ENCODE data around the gene CHAF1A.

Gene CHAF1A

DNA sequence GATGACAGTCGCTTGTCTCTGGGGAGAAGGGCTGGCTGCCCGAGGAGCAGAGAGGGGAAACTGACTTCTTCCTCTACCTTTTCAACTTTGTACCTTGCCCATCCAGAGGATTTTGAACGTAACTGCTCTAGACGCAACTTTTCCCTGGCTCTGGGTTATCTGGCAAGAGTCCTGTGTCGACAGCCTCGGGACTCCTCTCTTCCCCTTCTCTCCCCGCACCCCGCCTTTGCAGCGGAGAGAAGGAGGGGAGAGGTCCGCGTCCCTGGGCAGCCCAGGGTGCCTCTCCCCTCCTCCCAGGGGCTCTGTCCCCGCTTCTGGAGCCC lies 2.7 kb upstream of the CHAF1A start:
- H3K4me3 Mint-ChIP-seq: peak overlapping the region; percentile 96
- H3K36me3 Mint-ChIP-seq (ENCODE audit: low read depth): peaks cover 37% of the 10 kb centered on the region
- no peaks in the 10 kb centered on the region for H3K9me3 Mint-ChIP-seq
- peak overlapping the region; percentile 97 for H3K27ac Mint-ChIP-seq
- H3K27me3 Mint-ChIP-seq (ENCODE audit: low read depth): no peaks in the 10 kb centered on the region
- DNase-seq (ENCODE audit: low spot score): no peak
- H3K4me1 Mint-ChIP-seq (ENCODE audit: low read depth): peaks cover 50% of the 10 kb centered on the region

DNA sequence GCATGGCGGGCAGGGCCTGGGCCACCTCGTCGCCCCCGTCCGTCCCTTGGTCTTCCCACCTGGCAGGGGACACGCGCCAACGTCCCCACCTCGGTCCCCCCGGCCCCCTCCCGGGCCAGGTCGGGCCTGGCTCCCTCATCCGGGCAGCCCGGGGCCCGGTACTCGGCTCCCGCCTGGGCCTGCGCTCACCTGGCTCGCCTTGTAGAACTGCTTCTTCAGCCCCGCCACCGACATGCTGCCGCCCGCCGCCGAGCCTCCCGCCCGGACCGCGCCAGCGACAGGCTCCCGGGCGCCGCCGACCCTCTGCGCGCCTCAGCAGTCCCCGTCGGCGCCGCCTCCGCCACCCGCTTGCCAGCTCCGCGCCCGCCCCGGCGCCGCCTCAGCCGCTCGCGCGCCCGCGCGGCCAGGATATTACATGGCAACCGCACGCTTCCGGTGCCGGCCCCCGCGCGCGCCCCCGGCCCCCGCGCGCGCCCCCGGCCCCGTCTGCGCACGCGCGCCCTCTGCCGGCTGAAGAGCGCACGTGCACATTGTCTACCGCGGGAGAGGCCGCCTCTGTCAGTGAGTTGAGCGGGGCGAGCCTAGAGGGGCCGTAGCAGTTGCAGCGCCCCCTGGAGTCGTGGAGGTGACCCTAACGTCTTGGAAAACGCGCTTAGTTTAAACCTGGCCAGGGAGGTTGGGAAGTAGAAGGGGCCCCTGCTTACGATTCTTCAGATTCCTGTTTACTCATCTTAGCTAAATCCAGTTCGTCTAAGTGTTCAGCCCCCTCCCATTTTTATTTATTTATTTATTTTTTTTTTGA lies 2.1 kb upstream of the CHAF1A start, which contains the start of gene SH3GL1:
Gene SH3GL1 (minus strand): TSS at position 413 of the 802 bp plus-strand sequence. CDS start 179 bp downstream, at position 234.
- peak within 1 kb of the TSS; percentile 96 for H3K4me3 Mint-ChIP-seq
- no peaks in the 10 kb centered on the region for H3K9me3 Mint-ChIP-seq
- peaks cover 36% of the 10 kb centered on the region for H3K36me3 Mint-ChIP-seq (ENCODE audit: low read depth)
- peaks cover 53% of the 10 kb centered on the region for H3K4me1 Mint-ChIP-seq (ENCODE audit: low read depth)
- peak; percentile 89 for DNase-seq (ENCODE audit: low spot score)
- H3K27me3 Mint-ChIP-seq (ENCODE audit: low read depth): no peaks in the 10 kb centered on the region
- H3K27ac Mint-ChIP-seq: peak within 1 kb of the TSS; percentile 97

DNA sequence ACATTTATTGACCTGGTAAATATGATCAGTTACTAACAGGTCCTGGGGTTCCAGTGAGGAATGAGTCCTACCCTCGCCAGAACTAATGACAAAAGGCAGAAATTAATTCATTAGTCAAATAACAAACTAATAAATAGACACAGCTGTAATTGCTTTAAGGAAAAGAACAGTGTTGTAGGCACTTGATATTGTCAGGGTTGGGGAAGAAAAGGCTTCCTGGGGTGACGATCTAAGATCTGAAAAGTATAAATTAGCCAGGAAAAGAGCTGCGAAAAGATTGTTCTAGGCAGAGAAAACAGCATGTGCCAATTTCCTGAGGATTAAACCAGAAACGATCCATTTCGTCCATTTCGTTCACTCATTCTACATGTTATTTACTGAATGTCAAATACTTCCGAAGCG lies 670 bp upstream of the CHAF1A start:
- DNase-seq (ENCODE audit: low spot score): no peak
- Mint-ChIP-seq H3K27me3 (ENCODE audit: low read depth) (no peaks in the 10 kb centered on the region), H3K4me1 (ENCODE audit: low read depth) (peaks cover 56% of the 10 kb centered on the region), H3K36me3 (ENCODE audit: low read depth) (peaks cover 35% of the 10 kb centered on the region), H3K4me3 (peak overlapping the region; percentile 77), H3K27ac (peak overlapping the region; percentile 92), H3K9me3 (no peaks in the 10 kb centered on the region)

DNA sequence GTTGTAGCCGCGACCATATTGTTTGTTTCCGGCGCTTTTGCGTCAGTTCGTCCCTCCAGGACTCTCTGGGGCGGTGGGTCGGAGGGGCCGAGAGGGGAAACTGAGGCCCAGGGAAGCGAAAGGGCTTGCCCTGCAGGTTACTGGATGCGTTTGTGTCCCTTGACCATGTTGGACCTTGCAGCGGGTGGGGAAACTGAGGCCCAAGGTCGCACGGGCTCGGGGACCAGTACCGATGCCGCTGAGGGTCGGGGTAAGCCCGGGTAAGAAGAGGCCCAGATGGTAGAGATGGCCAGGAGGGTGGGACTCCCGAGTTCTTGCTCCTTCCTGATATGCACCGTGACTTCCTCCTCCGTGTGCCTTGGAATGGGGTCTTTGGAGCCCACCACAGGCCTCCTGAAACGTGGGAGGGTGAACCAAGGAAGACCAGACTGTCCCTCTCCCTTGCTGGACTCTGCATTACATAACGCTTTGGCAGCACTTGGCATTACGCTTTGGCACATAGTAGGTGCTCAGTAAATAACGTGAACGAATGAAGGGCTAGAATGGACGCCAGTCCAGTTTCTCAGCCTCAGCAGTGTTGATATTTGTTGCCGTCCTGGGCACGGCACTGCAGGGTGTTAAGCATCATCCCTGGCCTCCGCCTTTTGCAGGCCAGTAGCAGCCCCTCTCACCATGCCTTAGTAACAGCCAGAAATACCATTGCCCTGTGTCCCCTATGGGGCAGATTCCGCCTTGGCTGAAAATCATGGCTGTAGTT lies 743 bp downstream of the CHAF1A start:
- DNase-seq (ENCODE audit: low spot score): no peak
- H3K9me3 Mint-ChIP-seq: no peaks in the 10 kb centered on the region
- H3K36me3 Mint-ChIP-seq (ENCODE audit: low read depth): peaks cover 31% of the 10 kb centered on the region
- H3K27me3 Mint-ChIP-seq (ENCODE audit: low read depth): no peaks in the 10 kb centered on the region
- H3K4me1 Mint-ChIP-seq (ENCODE audit: low read depth): peaks cover 46% of the 10 kb centered on the region
- H3K27ac Mint-ChIP-seq: peak overlapping the region; percentile 93
- H3K4me3 Mint-ChIP-seq: peak overlapping the region; percentile 96

DNA sequence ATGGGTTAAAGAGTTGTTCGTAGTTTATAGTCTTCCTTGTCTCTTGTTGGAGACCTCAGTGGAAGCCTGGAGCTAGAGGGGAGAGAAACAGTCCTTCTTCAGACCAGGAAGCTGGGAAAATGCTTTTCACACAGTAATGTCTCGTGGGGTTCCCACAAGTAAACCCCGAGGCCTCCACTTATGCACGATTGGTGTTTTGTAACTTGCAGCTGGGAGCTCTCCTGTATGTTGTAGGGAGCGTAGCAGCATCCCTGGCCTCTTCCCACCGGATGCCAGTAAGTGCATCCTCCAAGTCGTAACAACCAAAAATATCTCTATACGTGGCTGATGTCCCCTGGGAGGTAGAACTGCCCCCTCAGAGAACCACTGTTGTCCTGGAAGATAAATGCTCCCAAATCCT lies 3.5 kb downstream of the CHAF1A start:
- Mint-ChIP-seq H3K4me1 (ENCODE audit: low read depth) (peaks cover 37% of the 10 kb centered on the region), H3K27ac (no peak overlapping the region), H3K27me3 (ENCODE audit: low read depth) (no peaks in the 10 kb centered on the region), H3K36me3 (ENCODE audit: low read depth) (peaks cover 34% of the 10 kb centered on the region), H3K9me3 (no peaks in the 10 kb centered on the region), H3K4me3 (no peak overlapping the region)
- DNase-seq (ENCODE audit: low spot score): no peak

DNA sequence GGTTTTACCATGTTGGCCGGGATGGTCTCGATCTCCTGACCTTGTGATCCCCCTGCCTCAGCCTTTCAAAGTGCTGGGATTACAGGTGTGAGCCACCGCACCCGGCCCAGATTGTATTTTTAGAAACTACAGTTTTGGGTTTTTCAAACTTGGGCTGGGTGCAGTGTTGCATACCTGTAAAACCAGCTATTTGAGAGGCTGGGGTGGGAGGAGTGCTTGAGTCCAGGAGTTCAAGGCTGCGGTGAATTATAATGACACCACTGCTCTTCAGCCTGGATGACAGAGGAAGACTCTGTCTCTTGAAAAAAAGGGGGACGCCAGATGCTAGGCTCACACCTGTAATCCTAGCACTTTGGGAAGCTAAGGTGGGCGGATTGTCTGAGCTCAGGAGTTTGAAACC lies 4.2 kb downstream of the CHAF1A start:
- H3K27me3 Mint-ChIP-seq (ENCODE audit: low read depth): no peaks in the 10 kb centered on the region
- peaks cover 31% of the 10 kb centered on the region for H3K4me1 Mint-ChIP-seq (ENCODE audit: low read depth)
- no peaks in the 10 kb centered on the region for H3K9me3 Mint-ChIP-seq
- H3K27ac Mint-ChIP-seq: no peak overlapping the region
- peaks cover 34% of the 10 kb centered on the region for H3K36me3 Mint-ChIP-seq (ENCODE audit: low read depth)
- no peak overlapping the region for H3K4me3 Mint-ChIP-seq
- DNase-seq (ENCODE audit: low spot score): no peak

DNA sequence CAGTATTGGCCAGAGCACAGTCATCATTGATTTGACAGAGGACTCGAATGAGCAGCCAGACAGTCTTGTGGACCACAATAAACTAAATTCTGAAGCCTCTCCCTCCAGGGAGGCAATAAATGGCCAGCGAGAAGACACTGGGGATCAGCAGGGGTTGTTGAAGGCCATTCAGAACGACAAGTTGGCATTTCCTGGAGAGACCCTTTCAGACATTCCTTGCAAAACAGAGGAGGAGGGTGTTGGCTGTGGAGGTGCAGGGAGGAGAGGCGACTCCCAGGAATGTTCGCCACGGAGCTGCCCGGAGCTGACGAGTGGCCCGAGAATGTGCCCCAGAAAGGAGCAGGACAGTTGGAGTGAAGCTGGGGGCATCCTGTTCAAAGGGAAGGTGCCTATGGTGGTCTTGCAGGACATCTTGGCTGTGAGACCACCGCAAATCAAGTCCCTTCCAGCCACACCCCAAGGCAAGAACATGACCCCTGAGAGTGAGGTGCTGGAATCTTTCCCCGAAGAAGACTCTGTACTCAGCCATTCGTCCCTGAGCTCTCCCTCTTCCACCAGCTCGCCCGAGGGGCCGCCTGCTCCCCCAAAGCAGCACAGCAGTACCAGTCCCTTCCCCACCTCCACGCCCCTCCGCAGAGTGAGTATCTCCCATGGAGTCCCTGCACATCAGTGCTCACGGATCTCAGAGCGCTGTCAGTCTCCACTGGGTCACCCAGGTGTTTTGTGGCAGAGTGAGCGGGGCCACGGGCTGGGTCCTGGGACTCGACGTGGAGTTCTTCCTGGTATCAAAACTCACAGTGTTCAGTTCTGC lies 6.9 kb downstream of the CHAF1A start:
- Mint-ChIP-seq H3K27me3 (ENCODE audit: low read depth) (no peaks in the 10 kb centered on the region), H3K4me3 (no peak overlapping the region), H3K36me3 (ENCODE audit: low read depth) (peaks cover 40% of the 10 kb centered on the region), H3K4me1 (ENCODE audit: low read depth) (peaks cover 15% of the 10 kb centered on the region), H3K27ac (no peak overlapping the region), H3K9me3 (no peaks in the 10 kb centered on the region)
- DNase-seq (ENCODE audit: low spot score): no peak

DNA sequence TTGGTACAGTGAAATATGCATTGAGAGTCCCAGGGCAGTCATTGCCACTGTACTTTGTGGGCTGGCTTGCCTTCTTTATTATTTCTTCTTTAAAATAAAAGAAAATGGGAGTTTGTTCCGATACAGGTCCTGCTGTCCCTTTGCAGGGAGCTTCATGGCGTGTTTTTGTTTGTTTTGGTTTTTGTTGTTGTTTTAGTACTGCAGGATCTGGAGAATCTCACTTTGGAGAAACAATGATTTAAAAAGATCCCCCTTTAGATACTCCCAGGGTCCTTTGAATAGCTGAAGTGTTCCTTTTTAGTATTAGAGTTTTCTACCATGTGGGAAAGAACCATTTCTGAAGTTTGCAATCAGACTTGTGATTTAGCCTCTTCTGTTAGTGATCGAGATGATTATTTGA lies 11.1 kb downstream of the CHAF1A start:
- Mint-ChIP-seq H3K4me3 (no peak overlapping the region), H3K36me3 (ENCODE audit: low read depth) (peaks cover 28% of the 10 kb centered on the region), H3K27me3 (ENCODE audit: low read depth) (no peaks in the 10 kb centered on the region), H3K27ac (no peak overlapping the region), H3K9me3 (no peaks in the 10 kb centered on the region), H3K4me1 (ENCODE audit: low read depth) (peaks cover 2% of the 10 kb centered on the region)
- DNase-seq (ENCODE audit: low spot score): no peak

DNA sequence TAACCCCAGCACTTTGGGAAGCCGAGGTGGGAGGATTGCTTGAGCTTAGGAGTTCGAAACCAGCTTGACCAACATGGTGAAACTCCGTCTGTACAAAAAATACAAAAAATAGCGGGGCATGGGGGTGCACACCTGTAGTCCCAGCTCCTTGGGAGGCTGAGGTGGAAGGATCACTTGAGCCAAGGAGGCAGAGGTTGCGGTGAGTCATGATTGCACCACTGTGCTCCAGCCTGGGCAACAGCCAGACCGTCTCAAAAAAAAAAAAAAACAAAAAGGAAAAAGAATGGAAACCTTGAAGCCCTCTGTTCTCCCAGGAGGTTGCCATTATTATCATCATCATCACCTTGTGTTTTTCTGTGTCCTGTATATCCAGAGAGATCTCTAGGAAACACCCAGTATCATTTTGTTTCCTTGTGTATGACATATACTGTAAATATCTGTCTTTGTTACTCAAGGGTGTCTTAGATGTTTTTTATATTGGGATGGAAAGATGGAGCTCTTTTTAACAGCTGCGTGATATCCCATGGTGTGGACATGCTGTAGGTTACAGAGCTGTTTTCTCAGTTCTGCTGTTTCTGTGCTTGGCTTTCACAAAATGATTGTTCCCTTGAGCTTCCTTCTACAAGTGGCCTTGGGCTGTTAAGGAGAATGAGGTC lies 11.8 kb downstream of the CHAF1A start:
- H3K36me3 Mint-ChIP-seq (ENCODE audit: low read depth): peaks cover 24% of the 10 kb centered on the region
- H3K4me1 Mint-ChIP-seq (ENCODE audit: low read depth): peaks cover 2% of the 10 kb centered on the region
- no peaks in the 10 kb centered on the region for H3K27me3 Mint-ChIP-seq (ENCODE audit: low read depth)
- H3K27ac Mint-ChIP-seq: no peak overlapping the region
- no peak overlapping the region for H3K4me3 Mint-ChIP-seq
- no peak for DNase-seq (ENCODE audit: low spot score)
- H3K9me3 Mint-ChIP-seq: no peaks in the 10 kb centered on the region

DNA sequence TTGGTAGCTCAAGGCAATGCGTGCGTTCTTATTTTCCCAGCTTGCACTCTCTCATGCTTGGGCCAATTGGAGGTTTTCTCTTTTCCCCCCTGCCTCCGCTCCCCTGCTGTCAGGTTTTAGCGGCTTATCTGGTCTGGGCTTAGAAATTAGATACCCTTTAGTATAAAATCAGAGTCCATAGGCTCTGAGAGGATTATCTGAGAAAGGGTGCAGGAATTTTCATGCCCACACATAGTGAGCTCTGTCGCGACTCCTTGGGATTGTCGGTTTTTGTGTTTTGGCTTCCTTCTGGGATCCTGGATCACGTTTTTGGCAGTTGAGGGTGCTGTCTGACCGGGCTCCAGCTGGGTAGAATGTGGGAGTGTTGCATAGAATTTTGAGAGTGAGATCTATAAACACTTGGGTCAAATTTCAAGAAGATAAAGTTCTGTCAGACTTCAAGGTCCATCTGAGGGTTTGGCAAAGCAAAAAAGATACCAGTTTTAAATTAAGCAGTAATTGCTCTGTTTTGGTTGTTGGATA lies 12.4 kb downstream of the CHAF1A start:
- Mint-ChIP-seq H3K27ac (no peak overlapping the region), H3K36me3 (ENCODE audit: low read depth) (peaks cover 22% of the 10 kb centered on the region), H3K4me1 (ENCODE audit: low read depth) (peaks cover 2% of the 10 kb centered on the region), H3K27me3 (ENCODE audit: low read depth) (no peaks in the 10 kb centered on the region), H3K4me3 (no peak overlapping the region), H3K9me3 (no peaks in the 10 kb centered on the region)
- DNase-seq (ENCODE audit: low spot score): no peak

DNA sequence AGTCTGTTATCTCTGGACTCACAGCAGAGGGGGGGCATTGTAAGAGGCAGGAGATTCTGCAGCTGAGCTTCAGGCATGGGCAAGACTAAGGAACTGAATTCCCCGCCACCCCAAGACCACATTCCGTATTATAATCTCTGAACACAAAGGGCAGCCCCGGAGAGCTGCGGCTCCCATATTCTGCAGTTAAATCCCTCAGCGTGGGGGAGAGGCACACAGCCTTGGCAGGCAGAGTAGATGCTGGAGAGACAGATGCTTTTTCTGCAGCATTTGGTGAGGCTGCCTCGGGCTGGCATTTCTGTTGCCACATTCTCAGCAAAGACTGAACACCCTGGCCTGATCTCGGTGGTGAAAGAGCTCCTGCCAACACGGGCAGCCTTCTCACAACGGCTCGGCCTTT lies 12.9 kb downstream of the CHAF1A start:
- Mint-ChIP-seq H3K9me3 (no peaks in the 10 kb centered on the region), H3K4me1 (ENCODE audit: low read depth) (peaks cover 2% of the 10 kb centered on the region), H3K27me3 (ENCODE audit: low read depth) (no peaks in the 10 kb centered on the region), H3K36me3 (ENCODE audit: low read depth) (peaks cover 23% of the 10 kb centered on the region), H3K27ac (no peak overlapping the region), H3K4me3 (no peak overlapping the region)
- no peak for DNase-seq (ENCODE audit: low spot score)

DNA sequence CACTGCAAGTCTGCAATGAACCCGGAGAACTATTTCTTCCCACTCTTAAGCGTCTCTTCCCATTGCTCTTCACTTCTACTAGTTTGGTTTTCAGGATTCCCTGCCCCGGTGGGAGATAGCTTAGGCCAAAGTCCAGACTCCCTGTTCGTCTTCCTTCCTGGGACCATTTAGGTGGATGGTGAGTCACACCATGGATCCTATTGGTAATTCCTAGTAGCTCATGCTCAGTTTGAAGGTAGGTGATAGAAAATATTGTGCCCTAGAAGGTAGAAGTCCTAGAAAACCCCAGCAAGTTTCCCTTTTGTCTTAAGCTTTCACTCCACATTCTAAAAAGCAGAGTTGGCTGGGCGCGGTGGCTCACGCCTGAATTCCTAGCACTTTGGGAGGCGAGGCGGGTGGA lies 13.8 kb downstream of the CHAF1A start:
- Mint-ChIP-seq H3K27me3 (ENCODE audit: low read depth) (no peaks in the 10 kb centered on the region), H3K9me3 (no peaks in the 10 kb centered on the region), H3K27ac (no peak overlapping the region), H3K4me3 (no peak overlapping the region), H3K4me1 (ENCODE audit: low read depth) (peaks cover 2% of the 10 kb centered on the region), H3K36me3 (ENCODE audit: low read depth) (peaks cover 23% of the 10 kb centered on the region)
- no peak for DNase-seq (ENCODE audit: low spot score)

DNA sequence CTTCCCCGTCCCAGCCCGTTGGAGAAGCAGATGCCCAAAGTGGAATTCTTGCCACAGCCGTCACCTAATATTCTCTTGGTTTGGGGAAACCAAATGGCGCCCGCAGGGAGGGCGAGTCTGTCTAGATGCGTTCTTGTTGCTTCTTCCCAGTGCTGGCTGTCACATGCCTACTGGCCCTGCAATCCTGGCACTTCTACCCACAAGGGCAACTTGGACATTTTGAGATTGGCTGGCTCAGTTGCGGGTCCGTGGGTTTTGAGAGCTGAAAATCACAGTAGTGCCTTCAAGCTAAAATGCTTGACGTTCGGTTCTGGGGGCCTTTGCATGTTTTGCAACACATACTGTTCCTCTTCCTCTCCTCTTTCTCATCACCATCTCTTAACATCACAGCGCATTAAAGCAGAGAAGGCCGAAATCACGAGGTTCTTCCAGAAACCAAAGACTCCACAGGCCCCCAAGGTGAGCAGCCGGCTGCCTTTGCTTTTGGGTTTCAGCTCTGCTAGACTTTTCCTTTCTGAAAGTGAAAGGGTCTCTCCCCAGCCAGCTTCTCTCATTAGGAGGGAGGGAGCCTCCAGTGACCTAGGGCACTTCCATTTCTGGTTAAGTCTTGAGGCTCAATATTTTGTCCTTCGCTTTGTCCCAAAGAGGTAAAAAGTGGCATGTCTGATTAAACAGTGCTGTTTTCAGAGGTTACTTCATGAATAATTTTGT lies 21.1 kb downstream of the CHAF1A start:
- Mint-ChIP-seq H3K36me3 (ENCODE audit: low read depth) (peaks cover 36% of the 10 kb centered on the region), H3K4me3 (no peak overlapping the region), H3K27ac (no peak overlapping the region), H3K4me1 (ENCODE audit: low read depth) (peaks cover 6% of the 10 kb centered on the region), H3K27me3 (ENCODE audit: low read depth) (no peaks in the 10 kb centered on the region), H3K9me3 (no peaks in the 10 kb centered on the region)
- no peak for DNase-seq (ENCODE audit: low spot score)

Measured in T-helper 2 cell treated with Interferon-gamma antibody and Interleukin-4, amounts not matched to agents 5 μg/mL and 100 μg/mL, for 36 hours (primary cell).